Endothelial cell of umbilical vein (primary cell): ENCODE measurements around the gene SLC2A1. TPM values are rescaled to one million over a fixed set of nuclear protein-coding genes. Genes with fewer than 3 reads are reported as not detected.

Source experiments
- BruUV-seq: library from RNA; stranded (reverse); fragments of 400-500 nt; replicated peaks from 2 replicates; lab custom pipeline; 2021; lab: Mats Ljungman, UMichigan
- CTCF ChIA-PET: fragments of 300-600, 350-600 bp; sonication (Branson Sonifier 250); formaldehyde crosslinking; loops from one replicate; lab custom pipeline; 2021; ENCODE audit warnings: antibody characterized with exemption, inconsistent platforms; lab: Charles Lee
- POLR2A ChIA-PET: fragments of 300-600, 350-600 bp; sonication (Branson Sonifier 250); formaldehyde crosslinking; loops from one replicate; lab custom pipeline; 2021; ENCODE audit warnings: antibody characterized with exemption, inconsistent platforms; lab: Charles Lee
- DNase-seq: peaks from one replicate; pipeline ENCODE4 v3.0.0-alpha.2; 2011; ENCODE audit warnings: low read depth, low spot score
- FAIRE-seq: peaks from 2 replicates; lab custom pipeline; 2011; peaks lifted over from hg19 to GRCh38; lab: Jason Lieb, UNC
- H2AFZ ChIP-seq: 2 replicates; pipeline ENCODE4 v1.6.0; 2012; ENCODE audit warnings: low read depth, low read length, control low read depth, inconsistent platforms
- H3K27ac ChIP-seq: 2 replicates; pipeline ENCODE4 v1.5.1; 2011; ENCODE audit warnings: low read depth, mild to moderate bottlenecking, control low read depth, low read length, moderate library complexity; ENCODE audit not compliant: insufficient read depth
- H3K27me3 ChIP-seq, 2 experiments: 2 replicates each; pipeline versions ENCODE4 v1.6.0 to v1.6.1; 2011; ENCODE audit warnings: low read length in 2 of 2, mixed read lengths in 1 of 2; ENCODE audit not compliant: control insufficient read depth in 2 of 2, insufficient read depth in 2 of 2
- H3K36me3 ChIP-seq, 2 experiments: 2 replicates in 1 of 2; 3 replicates in 1 of 2; pipeline ENCODE4 v1.5.1; 2011; ENCODE audit warnings: low read length in 2 of 2, mild to moderate bottlenecking in 1 of 2, moderate library complexity in 1 of 2; ENCODE audit not compliant: control insufficient read depth in 2 of 2, insufficient read depth in 2 of 2; ENCODE audit errors: extremely low read depth in 1 of 2
- H3K4me1 ChIP-seq: 3 replicates; pipeline ENCODE4 v1.5.1; 2011; ENCODE audit warnings: mild to moderate bottlenecking, low read length; ENCODE audit not compliant: control insufficient read depth, insufficient read depth; ENCODE audit errors: extremely low read depth
- H3K4me2 ChIP-seq: 2 replicates; pipeline ENCODE4 v1.6.1; 2011; ENCODE audit warnings: low read length, control low read depth, mixed read lengths; ENCODE audit not compliant: insufficient read depth
- H3K4me3 ChIP-seq, 3 experiments: fragments of 200-600 bp in 1 of 3; sonication (generic), shearing (Covaris generic) in 1 of 3; replicated peaks in 1 of 3; 2 replicates each; pipeline ENCODE4 v1.5.1; 2011 to 2016; ENCODE audit warnings: control low read depth in 3 of 3, low read length in 3 of 3, mild to moderate bottlenecking in 2 of 3, inconsistent platforms in 1 of 3, low read depth in 1 of 3, moderate library complexity in 1 of 3; ENCODE audit not compliant: insufficient read depth in 1 of 3
- H3K79me2 ChIP-seq: 2 replicates; pipeline ENCODE4 v1.6.0; 2012; ENCODE audit warnings: low read length, inconsistent platforms; ENCODE audit not compliant: control insufficient read depth, insufficient read depth
- H3K9ac ChIP-seq: replicated peaks from 2 replicates; pipeline ENCODE3; 2011; ENCODE audit warnings: low read length, control low read depth; ENCODE audit not compliant: insufficient read depth; ENCODE audit errors: extremely low read depth
- H3K9me1 ChIP-seq: replicated peaks from 3 replicates; pipeline ENCODE4 v1.6.0; 2011; ENCODE audit warnings: mild to moderate bottlenecking, low read length; ENCODE audit not compliant: control insufficient read depth, insufficient read depth; ENCODE audit errors: extremely low read depth
- H3K9me3 ChIP-seq: replicated peaks from 2 replicates; pipeline ENCODE4 v1.5.1; 2012; ENCODE audit warnings: low read length, inconsistent platforms; ENCODE audit not compliant: control insufficient read depth, insufficient read depth
- H4K20me1 ChIP-seq: replicated peaks from 2 replicates; pipeline ENCODE3; 2011; ENCODE audit warnings: mild to moderate bottlenecking, low read length; ENCODE audit not compliant: control insufficient read depth, insufficient read depth; ENCODE audit errors: extremely low read depth
- EZH2 ChIP-seq: IDR thresholded peaks from 2 replicates; pipeline ENCODE4 v1.6.1; 2012; ENCODE audit warnings: borderline replicate concordance, low read depth, mild to moderate bottlenecking, moderate library complexity, low read length, inconsistent platforms; ENCODE audit not compliant: severe bottlenecking
- FOS ChIP-seq: IDR thresholded peaks from 2 replicates; pipeline ENCODE4 v1.6.1; 2011; ENCODE audit warnings: mild to moderate bottlenecking, low read length, moderate library complexity, borderline replicate concordance; ENCODE audit not compliant: insufficient read depth
- GATA2 ChIP-seq: IDR thresholded peaks from 2 replicates; pipeline ENCODE4 v1.7.0; 2011; ENCODE audit warnings: low read depth, mild to moderate bottlenecking, moderate library complexity, mixed read lengths, low read length; ENCODE audit not compliant: insufficient read length, insufficient read depth
- JUN ChIP-seq: IDR thresholded peaks from 2 replicates; pipeline ENCODE4 v1.6.1; 2011; ENCODE audit warnings: borderline replicate concordance, low read depth; ENCODE audit not compliant: insufficient read length, insufficient read depth
- MAX ChIP-seq: IDR thresholded peaks from 2 replicates; pipeline ENCODE4 v1.6.1; 2011; ENCODE audit not compliant: insufficient read depth, insufficient read length
- MYC ChIP-seq: IDR thresholded peaks from one replicate; pipeline ENCODE4 v1.6.1; 2011; ENCODE audit warnings: mild to moderate bottlenecking, low read depth, low read length
- POLR2A ChIP-seq: IDR thresholded peaks from 2 replicates; pipeline ENCODE4 v1.6.1; 2012; ENCODE audit warnings: low read depth, mild to moderate bottlenecking, control low read depth, low read length
- POLR2AphosphoS5 ChIP-seq: IDR thresholded peaks from 2 replicates; pipeline ENCODE4 v1.6.1; 2012; ENCODE audit warnings: low read depth, mild to moderate bottlenecking, control low read depth, low read length, moderate library complexity; ENCODE audit not compliant: insufficient read depth
- dilution Hi-C: fragments of 300-500 bp; cut with MboI; formaldehyde crosslinking; loops from one replicate; pipeline ENCODE4 v1.15.0; 2019; ENCODE audit warnings: low sequenced_read_pairs; ENCODE audit not compliant: extremely low pct_ligation_motif_present
- intact Hi-C: fragments of 100-400 bp; cut with micrococcal nuclease; formaldehyde crosslinking; loops from one replicate; pipeline ENCODE4 v1.10.0; 2022
- polyA plus RNA-seq, 4 experiments: library from polyadenylated mRNA; depleted of rRNA in 3 of 4; stranded (reverse) in 3 of 4; unstranded in 1 of 4; fragments of >200 nt; gene quantifications; 2 replicates each; pipeline versions ENCODE4 v1.2.1 to v1.2.3, GENCODE V29; 2011 to 2012; ENCODE audit warnings: missing spikeins in 1 of 4
- total RNA-seq: library from RNA; stranded (reverse); gene quantifications from 2 replicates; pipeline ENCODE4 v1.2.3, GENCODE V29; 2021
- TF ChIP-seq, protein P1 (sequence below), 2 donors: IDR thresholded peaks; 1 replicate in 1 of 2; 2 replicates in 1 of 2; pipeline ENCODE4 v1.5.1; 2011; ENCODE audit warnings: low read length in 2 of 2, mild to moderate bottlenecking in 2 of 2, moderate library complexity in 2 of 2, control low read depth in 1 of 2, inconsistent platforms in 1 of 2, low read depth in 1 of 2; ENCODE audit not compliant: insufficient read depth in 1 of 2; ENCODE audit errors: extremely low read depth in 1 of 2

SLC2A1 gene
- total and polyA plus RNA-seq, 2 donors (not counting 3 experiments of a cell fraction or from before 2014, with no cell fraction given): 42.2 to 46.5 TPM

GRCh38 chr1:42992054-42992571, 33.4 kb upstream of the SLC2A1 start:
- Histone ChIP-seq H3K27ac (no peak overlapping the region), H3K79me2 (no peaks in the 10 kb centered on the region), H3K9me3 (no peaks in the 10 kb centered on the region), H2AFZ (no peak overlapping the region), H3K27me3 (no peaks in the 10 kb centered on the region), H3K9ac (no peak overlapping the region), H4K20me1 (no peaks in the 10 kb centered on the region), H3K4me3 (no peak overlapping the region), H3K36me3 (no peaks in the 10 kb centered on the region), H3K4me1 (no peaks in the 10 kb centered on the region), H3K9me1 (no peaks in the 10 kb centered on the region), H3K4me2 (no peak overlapping the region)
- dilution Hi-C loops: no loop called here
- DNase-seq (no peak), FAIRE-seq (no peak)
- intact Hi-C loops: no loop called here
- TF ChIP-seq JUN (no peak), FOS (no peak), POLR2AphosphoS5 (no peak), MYC (no peak), EZH2 (no peak), POLR2A (no peak), MAX (no peak), GATA2 (no peak)
- TF ChIP-seq, protein P1, sequence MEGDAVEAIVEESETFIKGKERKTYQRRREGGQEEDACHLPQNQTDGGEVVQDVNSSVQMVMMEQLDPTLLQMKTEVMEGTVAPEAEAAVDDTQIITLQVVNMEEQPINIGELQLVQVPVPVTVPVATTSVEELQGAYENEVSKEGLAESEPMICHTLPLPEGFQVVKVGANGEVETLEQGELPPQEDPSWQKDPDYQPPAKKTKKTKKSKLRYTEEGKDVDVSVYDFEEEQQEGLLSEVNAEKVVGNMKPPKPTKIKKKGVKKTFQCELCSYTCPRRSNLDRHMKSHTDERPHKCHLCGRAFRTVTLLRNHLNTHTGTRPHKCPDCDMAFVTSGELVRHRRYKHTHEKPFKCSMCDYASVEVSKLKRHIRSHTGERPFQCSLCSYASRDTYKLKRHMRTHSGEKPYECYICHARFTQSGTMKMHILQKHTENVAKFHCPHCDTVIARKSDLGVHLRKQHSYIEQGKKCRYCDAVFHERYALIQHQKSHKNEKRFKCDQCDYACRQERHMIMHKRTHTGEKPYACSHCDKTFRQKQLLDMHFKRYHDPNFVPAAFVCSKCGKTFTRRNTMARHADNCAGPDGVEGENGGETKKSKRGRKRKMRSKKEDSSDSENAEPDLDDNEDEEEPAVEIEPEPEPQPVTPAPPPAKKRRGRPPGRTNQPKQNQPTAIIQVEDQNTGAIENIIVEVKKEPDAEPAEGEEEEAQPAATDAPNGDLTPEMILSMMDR (IDR thresholded peaks at IDR 0.05; ENCODE audit: extremely low read depth in 1 of 2, insufficient read depth in 1 of 2, low read depth in 1 of 2, low read length in 2 of 2): no peak
- ChIA-PET POLR2A (no interaction called here), CTCF (interaction anchor here (0.7 to 1.2 kb wide), 2 partner anchors 17 to 69 kb away, joined by 3 read pairs; no protein-coding TSS in a partner anchor)
- no TSS peak for BruUV-seq
